NCI-H69 (cell line): ENCODE results near the gene LRCH3.
"Not testable (repeated sequence)": the region's sequence is repeated elsewhere in the genome, so short reads cannot be mapped to it uniquely, and the experiment has no call there.

ENCODE experiments used
- DNase-seq: peaks from one replicate; lab custom pipeline; 2025; lab: John Stamatoyannopoulos, UW

The LRCH3 gene

DNA sequence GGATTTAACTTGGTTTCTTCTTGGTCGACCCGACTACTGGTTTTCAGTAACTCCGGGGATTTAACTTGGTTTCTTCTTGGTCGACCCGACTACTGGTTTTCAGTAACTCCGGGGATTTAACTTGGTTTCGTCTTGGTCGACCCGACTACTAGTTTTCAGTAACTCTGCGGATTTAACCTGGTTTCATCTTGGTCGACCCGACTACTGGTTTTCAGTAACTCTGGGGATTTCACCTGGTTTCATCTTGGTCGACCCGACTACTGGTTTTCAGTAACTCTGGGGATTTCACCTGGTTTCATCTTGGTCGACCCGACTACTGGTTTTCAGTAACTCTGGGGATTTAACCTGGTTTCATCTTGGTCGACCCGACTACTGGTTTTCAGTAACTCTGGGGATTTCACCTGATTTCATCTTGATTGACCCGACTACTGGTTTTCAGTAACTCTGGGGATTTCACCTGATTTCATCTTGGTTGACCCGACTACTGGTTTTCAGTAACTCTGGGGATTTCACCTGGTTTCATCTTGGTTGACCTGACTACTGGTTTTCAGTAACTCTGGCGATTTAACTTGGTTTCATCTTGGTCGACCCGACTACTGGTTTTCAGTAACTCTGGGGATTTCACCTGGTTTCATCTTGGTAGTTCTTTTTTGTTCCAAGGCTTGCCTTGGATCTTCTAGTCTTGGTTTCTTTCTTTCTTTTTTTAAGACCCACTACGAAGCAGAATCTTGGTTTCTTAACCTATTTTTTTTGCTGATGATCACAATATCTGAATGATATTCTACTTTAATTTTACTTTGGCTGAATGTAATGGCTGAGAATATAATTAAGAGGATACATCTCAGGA, 130.6 kb downstream of the LRCH3 start:
- DNase-seq, result not testable (repeated sequence)

DNA sequence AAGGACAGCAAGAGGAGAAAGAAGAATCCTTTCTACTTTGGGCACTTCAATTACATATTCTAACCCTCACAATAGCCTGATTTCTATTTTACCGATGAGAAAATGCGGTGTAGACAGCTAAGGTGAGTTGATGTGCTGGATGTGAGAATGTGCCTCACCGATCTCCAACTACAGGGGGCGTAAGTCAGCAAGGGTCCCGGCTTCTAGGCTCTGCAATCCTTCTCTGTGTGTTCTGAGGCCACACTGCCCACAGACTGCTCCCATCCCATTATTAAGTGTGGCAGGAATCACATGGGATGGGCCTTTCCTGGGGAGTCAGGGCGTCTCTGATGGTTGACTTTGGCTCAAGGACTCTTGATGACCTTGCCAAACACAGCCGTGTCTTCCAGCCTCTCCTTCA, 135.4 kb downstream of the LRCH3 start:
- peak; percentile 17 for DNase-seq

DNA sequence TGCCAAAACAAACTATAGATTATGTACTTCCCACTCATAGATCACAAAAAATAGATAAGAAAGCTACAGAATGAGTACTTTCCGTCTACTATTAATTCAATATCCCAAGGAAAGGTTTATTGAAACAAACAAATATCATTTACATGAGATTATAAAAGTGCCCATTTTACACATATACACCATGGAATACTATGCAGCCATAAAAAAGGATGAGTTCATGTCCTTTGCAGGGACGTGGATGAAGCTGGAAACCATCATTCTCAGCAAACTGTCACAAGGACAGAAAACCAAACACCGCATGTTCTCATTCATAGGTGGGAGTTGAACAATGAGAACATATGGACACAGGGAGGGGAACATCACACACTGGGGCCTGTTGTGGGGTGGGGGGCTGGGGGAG, 136.5 kb downstream of the LRCH3 start:
- DNase-seq, result not testable (repeated sequence)

DNA sequence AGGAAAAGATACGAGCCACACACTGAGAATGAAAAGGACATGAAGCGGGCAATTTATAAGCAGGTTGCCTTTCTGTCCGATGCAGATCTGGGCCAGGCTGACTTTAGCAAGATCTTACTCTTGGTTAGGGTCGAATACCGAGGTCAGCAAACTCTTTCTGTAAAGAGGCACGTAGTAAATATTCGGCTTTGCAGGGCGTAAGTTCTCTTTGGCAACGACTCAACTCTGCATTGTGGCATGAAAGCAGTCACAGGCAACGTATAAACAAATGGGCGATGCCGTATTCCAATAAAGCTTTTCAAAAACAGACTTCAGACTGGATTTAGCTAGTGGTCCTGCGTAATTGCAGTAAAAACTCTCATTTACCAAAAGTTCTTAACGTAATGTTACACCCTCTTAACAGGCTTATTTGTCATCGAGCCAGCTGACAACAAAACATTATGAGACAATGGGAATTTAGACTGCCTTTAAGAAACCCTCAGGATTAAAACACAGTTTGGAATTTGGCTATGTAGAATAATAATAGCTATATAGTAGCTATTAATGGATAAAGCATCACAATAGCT, 145.8 kb downstream of the LRCH3 start:
- no peak for DNase-seq
